ENCODE data around the gene DLX5. TPM values are rescaled to one million over a fixed set of nuclear protein-coding genes. Genes with fewer than 3 reads are reported as not detected.

DLX5 gene
- total and polyA plus RNA-seq, 2 donors (not counting 1 experiment from before 2014, with no cell fraction given): not detected

DNA sequence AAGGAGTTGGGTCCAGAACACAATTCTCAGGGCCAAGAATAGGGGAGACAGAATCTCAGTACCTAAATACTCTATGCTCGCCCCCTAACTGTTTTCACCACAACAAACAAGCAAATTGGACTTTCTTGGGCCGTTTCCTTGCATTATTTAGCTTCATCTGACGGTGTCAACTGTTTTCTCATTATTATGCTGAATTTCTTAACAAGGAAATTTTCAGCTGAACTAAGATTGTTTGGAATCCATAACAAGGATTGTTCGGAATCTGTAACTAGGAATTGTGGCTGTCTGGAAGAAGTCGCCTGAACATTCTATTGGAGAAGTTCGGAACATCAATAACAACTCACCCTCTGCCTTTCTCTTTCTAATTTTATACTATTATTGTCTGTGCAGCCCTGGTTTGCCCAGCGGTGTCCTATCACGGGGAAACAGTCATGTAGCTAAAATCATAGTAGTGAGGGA, 34.7 kb downstream of the DLX5 start:
- WGBS (ENCODE audit: insufficient coverage): 0% methylated on average over 1 of the region's 8 CpGs
- H3K9ac ChIP-seq (ENCODE audit: low read length): no peak overlapping the region
- H3K36me3 ChIP-seq (replicated peaks in 1 of 2; ENCODE audit: control extremely low read depth in 1 of 2, control insufficient read depth in 1 of 2, extremely low read depth in 1 of 2, insufficient read depth in 2 of 2, low read length in 1 of 2): no peaks in the 10 kb centered on the region
- Mint-ChIP-seq H3K4me3 (no peak overlapping the region), H3K9me3 (ENCODE audit: insufficient read depth) (no peaks in the 10 kb centered on the region), H3K4me1 (peaks cover 4% of the 10 kb centered on the region), H3K27ac (no peak overlapping the region), H3K27me3 (peaks cover 68% of the 10 kb centered on the region)
- H4K20me1 ChIP-seq (ENCODE audit: control insufficient read depth, insufficient read depth, low read length, poor library complexity, severe bottlenecking): no peaks in the 10 kb centered on the region
- H3K27me3 ChIP-seq (replicated peaks in 1 of 4; ENCODE audit: control extremely low read depth in 1 of 4, control insufficient read depth in 3 of 4, insufficient read depth in 4 of 4, low read length in 3 of 4): peaks cover 0 to 45% (median 44%) of the 10 kb centered on the region in 4 experiments
- H3K4me2 ChIP-seq (replicated peaks; ENCODE audit: low read depth, low read length, poor library complexity, severe bottlenecking): no peak overlapping the region
- no peak overlapping the region for H2AFZ ChIP-seq (ENCODE audit: insufficient read depth, low read depth, low read length, poor library complexity, severe bottlenecking)
- no peaks in the 10 kb centered on the region for H3K79me2 ChIP-seq (ENCODE audit: control insufficient read depth, insufficient read depth, low read length)
- DNase-seq (no peak), ATAC-seq (ENCODE audit: low read depth) (no peak)
- no peak overlapping the region for H3K4me3 ChIP-seq (ENCODE audit: control extremely low read depth in 1 of 5, extremely low read depth in 1 of 5, insufficient read depth in 1 of 5, low read depth in 2 of 5, low read length in 4 of 5)
- intact Hi-C loops (cut with micrococcal nuclease): no loop called here
- ChIA-PET POLR2A (no interaction called here), CTCF (no interaction called here)
- TF ChIP-seq EZH2 (IDR thresholded peaks at IDR 0.05; ENCODE audit: borderline replicate concordance, insufficient read depth, low read depth, low read length, poor library complexity, severe bottlenecking): no peak
- TF ChIP-seq, protein P1, sequence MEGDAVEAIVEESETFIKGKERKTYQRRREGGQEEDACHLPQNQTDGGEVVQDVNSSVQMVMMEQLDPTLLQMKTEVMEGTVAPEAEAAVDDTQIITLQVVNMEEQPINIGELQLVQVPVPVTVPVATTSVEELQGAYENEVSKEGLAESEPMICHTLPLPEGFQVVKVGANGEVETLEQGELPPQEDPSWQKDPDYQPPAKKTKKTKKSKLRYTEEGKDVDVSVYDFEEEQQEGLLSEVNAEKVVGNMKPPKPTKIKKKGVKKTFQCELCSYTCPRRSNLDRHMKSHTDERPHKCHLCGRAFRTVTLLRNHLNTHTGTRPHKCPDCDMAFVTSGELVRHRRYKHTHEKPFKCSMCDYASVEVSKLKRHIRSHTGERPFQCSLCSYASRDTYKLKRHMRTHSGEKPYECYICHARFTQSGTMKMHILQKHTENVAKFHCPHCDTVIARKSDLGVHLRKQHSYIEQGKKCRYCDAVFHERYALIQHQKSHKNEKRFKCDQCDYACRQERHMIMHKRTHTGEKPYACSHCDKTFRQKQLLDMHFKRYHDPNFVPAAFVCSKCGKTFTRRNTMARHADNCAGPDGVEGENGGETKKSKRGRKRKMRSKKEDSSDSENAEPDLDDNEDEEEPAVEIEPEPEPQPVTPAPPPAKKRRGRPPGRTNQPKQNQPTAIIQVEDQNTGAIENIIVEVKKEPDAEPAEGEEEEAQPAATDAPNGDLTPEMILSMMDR (IDR thresholded peaks at IDR 0.05): no peak
- H3K27ac ChIP-seq (ENCODE audit: low read length in 2 of 2): no peak overlapping the region
- peaks cover 0 to 27% (median 2%) of the 10 kb centered on the region in 3 donors for H3K9me3 ChIP-seq (ENCODE audit: control extremely low read depth in 1 of 3, control insufficient read depth in 2 of 3, insufficient read depth in 1 of 3, low read length in 2 of 3)
- peaks cover 0 to 4% of the 10 kb centered on the region in 2 donors for H3K4me1 ChIP-seq (ENCODE audit: control insufficient read depth in 2 of 2, insufficient read depth in 2 of 2, low read length in 2 of 2)

DNA sequence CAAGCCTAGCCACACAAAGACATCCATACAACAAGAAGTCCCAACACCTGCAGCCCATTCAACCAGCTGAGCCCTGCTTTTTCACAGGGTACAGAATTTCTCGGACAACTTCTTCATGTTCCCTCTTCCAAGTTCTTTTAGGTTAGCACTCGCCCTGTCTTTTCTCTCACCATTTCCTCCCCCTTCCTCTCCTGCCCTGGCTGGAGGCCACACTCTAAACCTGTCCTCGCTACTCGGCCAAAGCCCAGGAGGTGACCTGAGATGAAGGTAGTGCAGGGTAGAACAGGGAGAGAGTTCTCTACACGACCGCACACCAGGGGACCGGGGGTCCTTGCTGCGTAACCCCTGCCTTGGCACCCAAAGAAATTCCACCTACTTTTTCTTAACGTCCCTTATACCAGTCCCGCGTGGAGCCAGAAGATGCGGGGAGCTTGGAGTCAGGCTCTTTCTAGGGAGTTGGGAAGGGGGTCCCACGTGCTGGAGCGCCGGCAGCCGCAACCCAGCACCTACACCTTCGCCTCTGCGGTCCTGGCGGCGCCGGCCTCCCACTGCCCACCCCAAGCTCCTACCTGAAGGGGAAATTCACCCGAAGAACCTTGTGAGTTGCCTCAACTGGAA, 35.3 kb downstream of the DLX5 start:
- DNase-seq (no peak), ATAC-seq (ENCODE audit: low read depth) (no peak)
- Mint-ChIP-seq H3K9me3 (ENCODE audit: insufficient read depth) (no peaks in the 10 kb centered on the region), H3K4me3 (no peak overlapping the region), H3K4me1 (peaks cover 4% of the 10 kb centered on the region), H3K27ac (no peak overlapping the region), H3K27me3 (peaks cover 68% of the 10 kb centered on the region)
- TF ChIP-seq, protein P1 (IDR thresholded peaks at IDR 0.05): no peak
- TF ChIP-seq EZH2 (IDR thresholded peaks at IDR 0.05; ENCODE audit: borderline replicate concordance, insufficient read depth, low read depth, low read length, poor library complexity, severe bottlenecking): no peak
- Histone ChIP-seq H3K27me3 (replicated peaks in 1 of 4; ENCODE audit: control extremely low read depth in 1 of 4, control insufficient read depth in 3 of 4, insufficient read depth in 4 of 4, low read length in 3 of 4) (peaks cover 0 to 44% (median 40%) of the 10 kb centered on the region in 4 experiments), H3K36me3 (replicated peaks in 1 of 2; ENCODE audit: control extremely low read depth in 1 of 2, control insufficient read depth in 1 of 2, extremely low read depth in 1 of 2, insufficient read depth in 2 of 2, low read length in 1 of 2) (no peaks in the 10 kb centered on the region), H3K4me1 (ENCODE audit: control insufficient read depth in 2 of 2, insufficient read depth in 2 of 2, low read length in 2 of 2) (peaks cover 0 to 4% of the 10 kb centered on the region in 2 donors), H3K4me2 (replicated peaks; ENCODE audit: low read depth, low read length, poor library complexity, severe bottlenecking) (no peak overlapping the region), H3K9me3 (ENCODE audit: control extremely low read depth in 1 of 3, control insufficient read depth in 2 of 3, insufficient read depth in 1 of 3, low read length in 2 of 3) (peaks cover 0 to 27% (median 2%) of the 10 kb centered on the region in 3 donors), H3K27ac (ENCODE audit: low read length in 2 of 2) (no peak overlapping the region), H3K79me2 (ENCODE audit: control insufficient read depth, insufficient read depth, low read length) (no peaks in the 10 kb centered on the region), H3K4me3 (ENCODE audit: control extremely low read depth in 1 of 5, extremely low read depth in 1 of 5, insufficient read depth in 1 of 5, low read depth in 2 of 5, low read length in 4 of 5) (no peak overlapping the region), H2AFZ (ENCODE audit: insufficient read depth, low read depth, low read length, poor library complexity, severe bottlenecking) (no peak overlapping the region), H4K20me1 (ENCODE audit: control insufficient read depth, insufficient read depth, low read length, poor library complexity, severe bottlenecking) (no peaks in the 10 kb centered on the region), H3K9ac (ENCODE audit: low read length) (no peak overlapping the region)
- POLR2A ChIA-PET: no interaction called here
- CTCF ChIA-PET: no interaction called here
- intact Hi-C loops (cut with micrococcal nuclease): no loop called here
- 15% methylated on average over 13 of the region's 22 CpGs for WGBS (ENCODE audit: insufficient coverage)
